ENCODE results near the gene FAM222B. TPM values are rescaled to one million over a fixed set of nuclear protein-coding genes. Genes with fewer than 3 reads are reported as not detected.

The FAM222B gene
- total RNA-seq, 1 donor from 2014 or later, result 15.6 TPM

DNA sequence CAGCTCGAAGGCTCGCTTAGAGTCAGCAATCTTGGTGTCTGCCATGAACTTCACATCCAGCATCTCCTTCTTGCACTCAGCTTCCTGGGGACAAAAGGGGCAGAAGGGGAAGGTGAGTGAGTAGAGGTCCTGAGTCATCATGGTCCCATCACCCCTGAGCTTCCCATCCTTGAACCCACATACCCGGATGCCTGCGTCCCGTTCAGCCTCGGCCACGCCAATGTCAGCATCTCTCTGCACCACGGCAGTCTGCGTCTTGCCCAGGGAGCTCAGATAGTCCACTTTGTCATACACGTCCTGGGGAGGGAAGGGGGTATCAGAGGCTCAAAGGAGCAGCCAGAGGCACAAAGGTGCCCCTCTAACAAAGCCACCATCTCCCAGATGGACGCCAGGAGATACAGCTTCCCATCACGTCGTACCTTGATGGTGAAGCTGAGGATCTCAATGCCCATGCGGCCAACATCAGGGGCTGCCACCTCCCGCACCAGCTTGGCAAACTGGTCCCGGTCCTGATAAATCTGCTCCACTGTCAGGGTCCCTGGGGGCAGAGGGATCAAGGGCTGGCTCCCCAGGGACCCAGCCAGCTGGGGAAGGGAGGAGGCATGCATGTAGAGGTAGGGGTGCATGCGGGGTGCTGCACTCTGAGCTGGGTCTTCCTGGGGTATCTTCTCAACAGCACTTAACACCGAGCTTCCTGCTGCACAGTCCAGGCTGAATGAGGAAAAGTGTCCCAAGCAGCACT lies 39.7 kb upstream of the FAM222B start:
- POLR2A ChIA-PET, result interaction anchor here (0.6 to 1.3 kb wide), 3 partner anchors 15 to 102 kb away, joined by 3 to 5 read pairs (median 5); partner anchors contain the start of gene FLOT2
- Mint-ChIP-seq H3K27ac (no peak overlapping the region), H3K4me3 (no peak overlapping the region), H3K36me3 (ENCODE audit: low read depth) (peaks cover 87% of the 10 kb centered on the region), H3K27me3 (no peaks in the 10 kb centered on the region), H3K4me1 (peaks cover 23% of the 10 kb centered on the region), H3K9me3 (no peaks in the 10 kb centered on the region)
- DNase-seq, result no peak
- no peak for ATAC-seq (ENCODE audit: low read depth)
- CTCF ChIA-PET, result interaction anchor here (1.0 kb wide), 1 partner anchor 33 kb away, joined by 3 read pairs; no protein-coding TSS in a partner anchor
- TF ChIP-seq, protein P1, sequence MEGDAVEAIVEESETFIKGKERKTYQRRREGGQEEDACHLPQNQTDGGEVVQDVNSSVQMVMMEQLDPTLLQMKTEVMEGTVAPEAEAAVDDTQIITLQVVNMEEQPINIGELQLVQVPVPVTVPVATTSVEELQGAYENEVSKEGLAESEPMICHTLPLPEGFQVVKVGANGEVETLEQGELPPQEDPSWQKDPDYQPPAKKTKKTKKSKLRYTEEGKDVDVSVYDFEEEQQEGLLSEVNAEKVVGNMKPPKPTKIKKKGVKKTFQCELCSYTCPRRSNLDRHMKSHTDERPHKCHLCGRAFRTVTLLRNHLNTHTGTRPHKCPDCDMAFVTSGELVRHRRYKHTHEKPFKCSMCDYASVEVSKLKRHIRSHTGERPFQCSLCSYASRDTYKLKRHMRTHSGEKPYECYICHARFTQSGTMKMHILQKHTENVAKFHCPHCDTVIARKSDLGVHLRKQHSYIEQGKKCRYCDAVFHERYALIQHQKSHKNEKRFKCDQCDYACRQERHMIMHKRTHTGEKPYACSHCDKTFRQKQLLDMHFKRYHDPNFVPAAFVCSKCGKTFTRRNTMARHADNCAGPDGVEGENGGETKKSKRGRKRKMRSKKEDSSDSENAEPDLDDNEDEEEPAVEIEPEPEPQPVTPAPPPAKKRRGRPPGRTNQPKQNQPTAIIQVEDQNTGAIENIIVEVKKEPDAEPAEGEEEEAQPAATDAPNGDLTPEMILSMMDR (IDR thresholded peaks at IDR 0.05), result no peak
- intact Hi-C loops (cut with micrococcal nuclease), result no loop called here

DNA sequence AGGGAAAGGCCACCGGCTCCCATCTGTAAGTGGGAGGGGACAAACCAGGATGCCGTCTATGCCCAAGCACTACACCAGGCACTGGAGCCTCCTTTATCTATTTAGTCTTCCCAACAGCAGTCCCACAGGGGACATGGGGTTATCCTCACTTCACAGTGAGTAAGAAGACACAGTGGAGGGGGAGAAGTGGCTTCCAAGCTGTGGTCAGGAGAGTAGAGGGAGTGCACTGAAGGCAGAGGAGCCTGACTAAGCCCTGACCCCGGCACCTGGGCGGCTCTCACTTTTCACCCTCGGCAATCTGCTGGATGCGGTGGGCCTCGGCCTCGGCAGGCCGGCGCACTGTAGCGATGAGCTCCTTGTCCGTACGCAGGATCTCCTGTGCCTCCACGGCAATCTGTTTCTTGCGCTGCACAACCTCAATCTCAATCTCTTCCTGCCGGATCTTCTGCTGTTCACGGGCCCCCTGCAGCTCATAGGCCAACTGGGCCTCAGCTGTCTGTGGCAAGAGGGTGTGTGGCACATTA lies 39.0 kb upstream of the FAM222B start:
- no peak overlapping the region for H3K4me3 Mint-ChIP-seq
- peaks cover 19% of the 10 kb centered on the region for H3K4me1 Mint-ChIP-seq
- intact Hi-C loops (cut with micrococcal nuclease), result no loop called here
- no peaks in the 10 kb centered on the region for H3K27me3 Mint-ChIP-seq
- ATAC-seq (ENCODE audit: low read depth) (no peak), DNase-seq (no peak)
- no peaks in the 10 kb centered on the region for H3K9me3 Mint-ChIP-seq
- no peak overlapping the region for H3K27ac Mint-ChIP-seq
- POLR2A ChIA-PET, result interaction anchor here (1.3 kb wide), 1 partner anchor 16 kb away, joined by 5 read pairs; the partner anchor contains the start of gene FLOT2
- TF ChIP-seq, protein P1 (IDR thresholded peaks at IDR 0.05), result no peak
- H3K36me3 Mint-ChIP-seq (ENCODE audit: low read depth), result peaks cover 87% of the 10 kb centered on the region
- CTCF ChIA-PET, result interaction anchor here (3.3 kb wide), 1 partner anchor 155 kb away, joined by 11 read pairs; the partner anchor contains the start of gene TLCD1

DNA sequence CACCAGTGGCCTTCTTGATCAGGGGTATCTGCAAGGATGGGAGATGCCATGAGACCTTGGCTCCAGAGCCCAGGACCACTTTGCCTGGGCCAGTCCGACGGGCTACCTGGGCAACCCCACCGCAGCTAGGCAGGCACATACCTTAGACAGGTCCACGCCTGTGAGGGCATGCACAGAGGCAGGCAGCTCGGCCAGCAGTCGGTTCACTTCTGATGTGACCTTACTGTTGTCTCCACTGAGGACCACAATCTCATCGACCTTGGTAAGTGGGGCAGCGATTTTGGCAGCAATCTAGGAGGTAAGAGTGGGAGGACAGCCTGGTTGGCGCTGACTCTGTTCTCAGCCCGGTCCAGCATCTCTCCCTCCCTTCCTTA lies 38.0 kb upstream of the FAM222B start:
- Mint-ChIP-seq H3K27me3 (no peaks in the 10 kb centered on the region), H3K36me3 (ENCODE audit: low read depth) (peaks cover 78% of the 10 kb centered on the region), H3K4me1 (peaks cover 18% of the 10 kb centered on the region), H3K27ac (no peak overlapping the region), H3K4me3 (no peak overlapping the region), H3K9me3 (no peaks in the 10 kb centered on the region)
- ATAC-seq (ENCODE audit: low read depth) (no peak), DNase-seq (no peak)
- POLR2A ChIA-PET, result interaction anchor here (0.6 to 2.1 kb wide), 3 partner anchors 12 to 15 kb away, joined by 3 to 11 read pairs (median 5); no protein-coding TSS in a partner anchor
- CTCF ChIA-PET, result interaction anchor here (3.3 kb wide), 1 partner anchor 154 kb away, joined by 11 read pairs; the partner anchor contains the start of gene TLCD1
- TF ChIP-seq, protein P1 (IDR thresholded peaks at IDR 0.05), result no peak
- intact Hi-C loops (cut with micrococcal nuclease), result no loop called here

DNA sequence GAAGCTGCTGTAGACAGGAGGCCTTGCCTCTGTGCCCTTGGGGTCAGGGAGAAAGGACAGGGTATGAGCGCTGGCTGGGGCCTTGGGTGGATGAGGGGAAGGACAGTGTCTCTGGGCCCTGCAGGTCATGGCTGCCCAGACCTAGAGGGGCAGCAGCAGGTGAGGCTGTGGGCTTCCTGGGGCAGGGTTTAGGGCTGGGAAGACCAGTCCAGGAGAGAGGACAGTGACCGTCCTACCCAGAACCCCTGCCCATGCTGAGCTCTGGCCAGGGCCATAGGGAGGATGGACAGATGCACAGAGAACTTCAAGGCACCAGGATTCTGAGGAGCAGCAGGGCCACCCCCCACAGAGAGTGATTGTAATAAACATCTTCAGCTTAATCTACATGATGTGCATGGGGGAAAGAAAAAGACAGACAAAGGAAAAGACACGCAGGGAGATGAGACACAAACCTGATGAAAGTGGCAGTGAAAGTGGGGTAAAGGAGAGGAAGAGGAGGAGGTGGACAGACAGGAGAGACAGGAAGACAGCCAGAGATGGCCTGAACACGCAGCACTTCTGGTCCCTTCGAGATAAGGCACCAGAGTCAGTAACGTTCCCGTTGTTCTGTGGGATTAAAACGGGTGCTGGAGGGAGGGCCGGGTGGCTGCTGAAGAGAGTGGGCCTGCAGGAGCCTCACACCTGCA lies 37.4 kb upstream of the FAM222B start:
- ATAC-seq (ENCODE audit: low read depth), result no peak
- ChIA-PET CTCF (interaction anchor here (0.9 to 3.3 kb wide), 5 partner anchors 30 to 153 kb away, joined by 3 to 11 read pairs (median 4); partner anchors contain the start of gene TLCD1), POLR2A (interaction anchor here (0.6 to 2.1 kb wide), 3 partner anchors 14 to 153 kb away, joined by 3 to 11 read pairs (median 3); no protein-coding TSS in a partner anchor)
- intact Hi-C loops (cut with micrococcal nuclease), result no loop called here
- Mint-ChIP-seq H3K4me3 (no peak overlapping the region), H3K27ac (peak overlapping the region; percentile 9), H3K9me3 (no peaks in the 10 kb centered on the region), H3K36me3 (ENCODE audit: low read depth) (peaks cover 73% of the 10 kb centered on the region), H3K4me1 (peaks cover 16% of the 10 kb centered on the region), H3K27me3 (no peaks in the 10 kb centered on the region)
- no peak for DNase-seq
- TF ChIP-seq, protein P1 (IDR thresholded peaks at IDR 0.05), result no peak
